ENCODE results near the gene VSTM2B.

DNA sequence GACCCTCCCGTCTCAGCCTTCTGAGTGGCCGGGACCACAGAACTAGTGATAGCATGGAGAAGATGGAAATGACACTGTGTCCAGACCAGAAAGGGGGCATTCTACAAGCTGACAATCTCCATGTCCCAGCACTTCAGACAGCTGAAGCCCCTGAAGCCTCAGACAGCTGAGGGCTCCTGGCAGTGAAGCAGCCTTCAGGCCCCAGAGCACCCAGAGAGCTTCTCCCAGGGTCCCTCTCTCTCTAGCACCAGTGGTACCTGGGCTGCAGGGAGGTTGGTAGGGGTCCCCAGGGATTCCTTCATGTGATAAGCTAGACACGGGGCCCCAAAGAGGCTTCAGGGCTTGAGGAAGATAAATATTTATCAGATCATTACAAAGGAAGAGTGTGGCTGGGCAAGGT is 72.7 kb downstream of the VSTM2B start:
- TF ChIP-seq CTCF (IDR thresholded peaks at IDR 0.05) (no peak), EZH2 (IDR thresholded peaks at IDR 0.05) (no peak), EZH2phosphoT487 (IDR thresholded peaks at IDR 0.05) (no peak)
